Common myeloid progenitor, CD34-positive (primary cell): Measurements from ENCODE around the gene ACTL10.
"Not testable (repeated sequence)": the region's sequence is repeated elsewhere in the genome, so short reads cannot be mapped to it uniquely, and the experiment has no call there.

ENCODE experiments used
- CTCF ChIA-PET: fragments of 350-600 bp; sonication (Branson Sonifier 250); formaldehyde crosslinking; loops from one replicate; lab custom pipeline; 2021; ENCODE audit warnings: antibody characterized with exemption; lab: Charles Lee
- POLR2A ChIA-PET: fragments of 350-600 bp; sonication (Branson Sonifier 250); formaldehyde crosslinking; loops from one replicate; lab custom pipeline; 2021; ENCODE audit warnings: antibody characterized with exemption; lab: Charles Lee
- DNase-seq, 3 donors: peaks; one replicate each; pipeline versions ENCODE4 v3.0.0 to v3.0.0-alpha.2; 2013
- H3K27ac ChIP-seq, 2 experiments: 1 replicate in 1 of 2; 2 replicates in 1 of 2; pipeline ENCODE4 v1.7.0; 2013; ENCODE audit warnings: inconsistent platforms in 2 of 2, low read length in 2 of 2, mild to moderate bottlenecking in 2 of 2, low read depth in 1 of 2, moderate library complexity in 1 of 2; ENCODE audit not compliant: severe bottlenecking in 2 of 2, insufficient read depth in 1 of 2, poor library complexity in 1 of 2
- H3K27me3 ChIP-seq, 5 experiments: replicated peaks in 2 of 5; 1 replicate in 3 of 5; 2 replicates in 2 of 5; pipeline versions ENCODE4 v1.6.1 to v1.7.0; 2013; ENCODE audit warnings: low read length in 4 of 5, mild to moderate bottlenecking in 2 of 5, moderate library complexity in 2 of 5, inconsistent platforms in 1 of 5; ENCODE audit not compliant: insufficient read depth in 5 of 5, control insufficient read depth in 4 of 5
- H3K36me3 ChIP-seq, 4 experiments: 1 replicate in 2 of 4; 2 replicates in 2 of 4; pipeline versions ENCODE4 v1.6.1 to v1.7.0; 2013; ENCODE audit warnings: low read length in 3 of 4, control low read depth in 1 of 4, mild to moderate bottlenecking in 1 of 4; ENCODE audit not compliant: control insufficient read depth in 4 of 4, insufficient read depth in 4 of 4
- H3K4me1 ChIP-seq, 4 experiments: 1 replicate in 3 of 4; 2 replicates in 1 of 4; pipeline versions ENCODE4 v1.6.1 to v1.7.1; 2013; ENCODE audit warnings: low read length in 3 of 4, mild to moderate bottlenecking in 3 of 4, control low read depth in 1 of 4, inconsistent platforms in 1 of 4, moderate library complexity in 1 of 4; ENCODE audit not compliant: control insufficient read depth in 4 of 4, insufficient read depth in 4 of 4; ENCODE audit errors: control extremely low read depth in 1 of 4
- H3K4me3 ChIP-seq, 7 experiments: 1 replicate in 4 of 7; 2 replicates in 3 of 7; pipeline versions ENCODE4 v1.5.1 to v1.7.0; 2013; ENCODE audit warnings: mild to moderate bottlenecking in 7 of 7, low read length in 6 of 7, moderate library complexity in 6 of 7, inconsistent platforms in 2 of 7, low read depth in 2 of 7, control low read depth in 1 of 7; ENCODE audit not compliant: insufficient read depth in 4 of 7, control insufficient read depth in 1 of 7; ENCODE audit errors: extremely low read depth in 1 of 7
- H3K9me3 ChIP-seq, 5 experiments: 1 replicate in 4 of 5; 2 replicates in 1 of 5; pipeline versions ENCODE4 v1.6.1 to v1.7.1; 2013; ENCODE audit warnings: low read length in 4 of 5, mild to moderate bottlenecking in 2 of 5, inconsistent platforms in 1 of 5, low read depth in 1 of 5, moderate library complexity in 1 of 5; ENCODE audit not compliant: control insufficient read depth in 4 of 5, insufficient read depth in 2 of 5; ENCODE audit errors: control extremely low read depth in 1 of 5
- WGBS: methylation state at CpG from one replicate; pipeline ENCODE4 v1.1.5; 2013; ENCODE audit not compliant: insufficient coverage; 5-methylcytosine and 5-hydroxymethylcytosine counted together

The ACTL10 gene

GRCh38 chr20:33644313-33645071 lies 22.3 kb upstream of the ACTL10 start:
- Histone ChIP-seq H3K4me1 (no peaks in the 10 kb centered on the region), H3K9me3 (no peaks in the 10 kb centered on the region), H3K36me3 (peaks cover 8 to 53% (median 36%) of the 10 kb centered on the region in 4 experiments), H3K27me3 (no peaks in the 10 kb centered on the region), H3K27ac (no peak overlapping the region), H3K4me3 (no peak overlapping the region)
- 98% methylated on average over 25 of the region's 28 CpGs for WGBS
- no peak for DNase-seq
- ChIA-PET CTCF (interaction anchor here (1.1 kb wide), 1 partner anchor 22 kb away, joined by 3 read pairs; no protein-coding TSS in a partner anchor), POLR2A (no interaction called here)

DNA sequence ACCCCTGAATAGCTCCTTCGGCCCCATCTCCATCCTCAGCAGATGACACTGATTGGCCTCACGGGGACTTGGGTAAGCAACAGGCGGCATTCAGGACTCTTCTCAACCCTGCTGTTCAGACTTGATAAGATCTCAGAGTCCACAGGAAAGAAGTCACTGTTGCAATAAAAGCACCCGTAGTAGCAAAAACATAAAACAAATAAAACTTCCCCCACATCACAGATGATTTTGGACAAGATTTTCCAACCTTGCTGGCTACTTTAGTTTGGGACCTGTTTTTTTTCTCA lies 21.7 kb upstream of the ACTL10 start:
- Histone ChIP-seq H3K36me3 (peaks cover 7 to 48% (median 31%) of the 10 kb centered on the region in 4 experiments), H3K27ac (no peak overlapping the region), H3K4me3 (no peak overlapping the region), H3K9me3 (no peaks in the 10 kb centered on the region), H3K4me1 (no peaks in the 10 kb centered on the region), H3K27me3 (no peaks in the 10 kb centered on the region)
- DNase-seq: peak in 1 of 3 donors; percentile 11
- CTCF ChIA-PET: interaction anchor here (1.1 kb wide), 1 partner anchor 22 kb away, joined by 3 read pairs; no protein-coding TSS in a partner anchor
- WGBS: 79% methylated on average over 3 of the region's 4 CpGs
- POLR2A ChIA-PET: no interaction called here

GRCh38 chr20:33645396-33645795 lies 21.3 kb upstream of the ACTL10 start:
- Histone ChIP-seq H3K27ac (no peak overlapping the region), H3K27me3 (no peaks in the 10 kb centered on the region), H3K9me3 (no peaks in the 10 kb centered on the region), H3K4me3 (no peak overlapping the region), H3K4me1 (no peaks in the 10 kb centered on the region), H3K36me3 (peaks cover 3 to 44% (median 27%) of the 10 kb centered on the region in 4 experiments)
- peak in 2 of 3 donors; percentile 20 to 36 for DNase-seq
- 88% methylated on average over 2 of the region's 2 CpGs for WGBS
- CTCF ChIA-PET: interaction anchor here (1.1 to 1.2 kb wide), 2 partner anchors 22 to 243 kb away, joined by 3 read pairs; no protein-coding TSS in a partner anchor
- POLR2A ChIA-PET: no interaction called here

- Histone ChIP-seq H3K27me3 (no peaks in the 10 kb centered on the region), H3K4me3 (no peak overlapping the region), H3K4me1 (no peaks in the 10 kb centered on the region), H3K9me3 (no peaks in the 10 kb centered on the region), H3K27ac (no peak overlapping the region), H3K36me3 (peaks cover 3 to 39% (median 23%) of the 10 kb centered on the region in 4 experiments)
- WGBS: 100% methylated on average over 4 of the region's 5 CpGs
- ChIA-PET CTCF (interaction anchor here (1.2 kb wide), 1 partner anchor 244 kb away, joined by 3 read pairs; no protein-coding TSS in a partner anchor), POLR2A (no interaction called here)
- no peak for DNase-seq
Measured at GRCh38 chr20:33646191-33646590, 20.6 kb upstream of the ACTL10 start.

DNA sequence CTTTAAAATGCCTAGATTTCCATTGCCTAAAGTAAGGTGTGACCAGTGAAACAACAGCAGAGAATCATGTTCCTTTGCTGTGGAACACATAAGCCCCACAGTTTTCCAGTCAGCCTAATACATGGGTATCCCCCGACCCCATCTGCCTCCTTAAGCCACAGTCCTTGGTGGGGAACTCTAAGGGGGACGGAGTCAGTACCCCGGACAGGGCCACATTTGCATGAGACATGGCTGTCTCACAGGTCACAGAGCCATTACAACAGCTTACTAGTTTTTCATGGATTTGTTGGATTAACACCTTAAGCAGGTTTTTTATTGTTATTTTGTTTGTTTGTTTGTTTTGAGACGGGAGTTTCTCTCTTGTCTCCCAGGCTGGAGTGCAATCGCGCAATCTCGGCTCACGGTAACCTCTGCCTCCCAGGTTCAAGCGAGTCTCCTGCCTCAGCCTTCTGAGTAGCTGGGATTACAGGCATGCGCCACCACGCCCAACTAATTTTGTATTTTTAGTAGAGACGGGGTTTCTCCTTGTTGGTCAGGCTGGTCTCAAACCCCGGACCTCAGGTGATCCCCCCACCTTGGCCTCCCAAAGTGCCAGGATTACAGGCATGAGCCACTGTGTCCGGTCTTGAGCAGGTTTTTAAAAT lies 19.7 kb upstream of the ACTL10 start:
- CTCF ChIA-PET, DNase-seq, H3K9me3 ChIP-seq, H3K4me3 ChIP-seq, H3K27me3 ChIP-seq, H3K27ac ChIP-seq, POLR2A ChIA-PET, H3K4me1 ChIP-seq: not testable (repeated sequence)
- 95% methylated on average over 10 of the region's 14 CpGs for WGBS
- peaks cover 3 to 32% (median 22%) of the 10 kb centered on the region in 4 experiments for H3K36me3 ChIP-seq

- 97% methylated on average over 7 of the region's 11 CpGs for WGBS
- H3K4me3 ChIP-seq: no peak overlapping the region
Measured at GRCh38 chr20:33647603-33648395, 18.9 kb upstream of the ACTL10 start.

More at GRCh38 chr20:33647603-33648395, 18.9 kb upstream of the ACTL10 start:
- Histone ChIP-seq H3K9me3 (no peaks in the 10 kb centered on the region), H3K27me3 (no peaks in the 10 kb centered on the region), H3K27ac (no peak overlapping the region), H3K4me1 (no peaks in the 10 kb centered on the region), H3K36me3 (peaks cover 3 to 26% (median 22%) of the 10 kb centered on the region in 4 experiments)
- ChIA-PET POLR2A (no interaction called here), CTCF (interaction anchor here (1.0 to 1.1 kb wide), 2 partner anchors 19 to 29 kb away, joined by 3 to 4 read pairs; partner anchors contain the start of gene ACTL10)
- DNase-seq: no peak
